Liver (tissue), 3 donors: ENCODE results near the gene KIF21B.

Source experiments
- ATF3 ChIP-seq: IDR thresholded peaks from 2 replicates; pipeline ENCODE4 v1.6.1; 2016; ENCODE audit warnings: antibody characterized with exemption
- EGR1 ChIP-seq, 2 donors: IDR thresholded peaks; 2 replicates each; pipeline ENCODE4 v1.6.1; 2016 to 2018; ENCODE audit warnings: antibody characterized with exemption in 2 of 2, low read depth in 2 of 2
- FOXA1 ChIP-seq: IDR thresholded peaks from 2 replicates; pipeline ENCODE4 v1.6.1; 2016; ENCODE audit warnings: antibody characterized with exemption
- HNF4A ChIP-seq, 2 donors: conservative IDR thresholded peaks; 2 replicates each; pipeline ENCODE4 v1.6.1; 2016; ENCODE audit warnings: antibody characterized with exemption in 2 of 2, mild to moderate bottlenecking in 2 of 2
- JUND ChIP-seq, 2 donors: IDR thresholded peaks; 2 replicates each; pipeline ENCODE4 v1.6.1; 2016; ENCODE audit warnings: antibody characterized with exemption in 2 of 2
- MAX ChIP-seq: IDR thresholded peaks from 2 replicates; pipeline ENCODE4 v1.6.1; 2016; ENCODE audit warnings: antibody characterized with exemption
- RAD21 ChIP-seq, 2 donors: IDR thresholded peaks; 2 replicates each; pipeline ENCODE4 v1.6.1; 2016; ENCODE audit warnings: antibody characterized with exemption in 2 of 2, mild to moderate bottlenecking in 2 of 2
- RXRA ChIP-seq, 2 donors: IDR thresholded peaks; 2 replicates each; pipeline ENCODE4 v1.6.1; 2017 to 2018; ENCODE audit warnings: antibody characterized with exemption in 2 of 2, mild to moderate bottlenecking in 1 of 2
- SP1 ChIP-seq: IDR thresholded peaks from 2 replicates; pipeline ENCODE4 v1.6.1; 2018; ENCODE audit warnings: antibody characterized with exemption, mild to moderate bottlenecking
- ZBTB33 ChIP-seq: IDR thresholded peaks from 2 replicates; pipeline ENCODE4 v1.6.1; 2016; ENCODE audit warnings: antibody characterized with exemption
- TF ChIP-seq, protein P1 (sequence below): fragments of 150-350 bp; IDR thresholded peaks from 2 replicates; pipeline ENCODE4 v1.5.1; 2017; ENCODE audit warnings: improper control_type of control experiment, low read depth, low read length; ENCODE audit not compliant: missing input control
- TF ChIP-seq, protein P2 (sequence below): IDR thresholded peaks from 2 replicates; pipeline ENCODE4 v1.6.1; 2016; ENCODE audit warnings: antibody characterized with exemption, mild to moderate bottlenecking
- donor health status: healthy.
- donor health status: healthy.

DNA sequence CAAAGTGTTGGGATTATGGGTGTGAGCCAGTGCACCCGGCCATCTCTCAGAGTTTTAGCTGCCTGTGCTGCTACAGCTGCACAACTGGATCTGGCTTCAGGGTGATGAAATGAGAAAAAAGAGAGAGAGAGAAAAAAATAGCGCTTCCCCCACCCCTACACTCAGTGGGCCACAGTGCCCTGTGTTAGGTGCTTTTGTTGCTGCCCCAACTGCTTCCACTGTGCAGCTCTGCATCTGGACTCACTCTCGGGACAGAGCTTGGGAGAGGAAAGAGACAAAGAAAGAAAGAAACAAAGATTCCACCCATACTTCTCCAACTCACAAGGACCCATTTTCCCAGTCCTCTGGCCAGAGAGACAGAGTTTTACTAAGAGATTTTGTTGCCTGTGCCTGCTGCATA lies 78.4 kb downstream of the KIF21B start:
- TF ChIP-seq, protein P1, sequence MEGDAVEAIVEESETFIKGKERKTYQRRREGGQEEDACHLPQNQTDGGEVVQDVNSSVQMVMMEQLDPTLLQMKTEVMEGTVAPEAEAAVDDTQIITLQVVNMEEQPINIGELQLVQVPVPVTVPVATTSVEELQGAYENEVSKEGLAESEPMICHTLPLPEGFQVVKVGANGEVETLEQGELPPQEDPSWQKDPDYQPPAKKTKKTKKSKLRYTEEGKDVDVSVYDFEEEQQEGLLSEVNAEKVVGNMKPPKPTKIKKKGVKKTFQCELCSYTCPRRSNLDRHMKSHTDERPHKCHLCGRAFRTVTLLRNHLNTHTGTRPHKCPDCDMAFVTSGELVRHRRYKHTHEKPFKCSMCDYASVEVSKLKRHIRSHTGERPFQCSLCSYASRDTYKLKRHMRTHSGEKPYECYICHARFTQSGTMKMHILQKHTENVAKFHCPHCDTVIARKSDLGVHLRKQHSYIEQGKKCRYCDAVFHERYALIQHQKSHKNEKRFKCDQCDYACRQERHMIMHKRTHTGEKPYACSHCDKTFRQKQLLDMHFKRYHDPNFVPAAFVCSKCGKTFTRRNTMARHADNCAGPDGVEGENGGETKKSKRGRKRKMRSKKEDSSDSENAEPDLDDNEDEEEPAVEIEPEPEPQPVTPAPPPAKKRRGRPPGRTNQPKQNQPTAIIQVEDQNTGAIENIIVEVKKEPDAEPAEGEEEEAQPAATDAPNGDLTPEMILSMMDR, result no peak
- TF ChIP-seq RAD21 (IDR thresholded peaks at IDR 0.05), result no peak
- TF ChIP-seq, protein P2, sequence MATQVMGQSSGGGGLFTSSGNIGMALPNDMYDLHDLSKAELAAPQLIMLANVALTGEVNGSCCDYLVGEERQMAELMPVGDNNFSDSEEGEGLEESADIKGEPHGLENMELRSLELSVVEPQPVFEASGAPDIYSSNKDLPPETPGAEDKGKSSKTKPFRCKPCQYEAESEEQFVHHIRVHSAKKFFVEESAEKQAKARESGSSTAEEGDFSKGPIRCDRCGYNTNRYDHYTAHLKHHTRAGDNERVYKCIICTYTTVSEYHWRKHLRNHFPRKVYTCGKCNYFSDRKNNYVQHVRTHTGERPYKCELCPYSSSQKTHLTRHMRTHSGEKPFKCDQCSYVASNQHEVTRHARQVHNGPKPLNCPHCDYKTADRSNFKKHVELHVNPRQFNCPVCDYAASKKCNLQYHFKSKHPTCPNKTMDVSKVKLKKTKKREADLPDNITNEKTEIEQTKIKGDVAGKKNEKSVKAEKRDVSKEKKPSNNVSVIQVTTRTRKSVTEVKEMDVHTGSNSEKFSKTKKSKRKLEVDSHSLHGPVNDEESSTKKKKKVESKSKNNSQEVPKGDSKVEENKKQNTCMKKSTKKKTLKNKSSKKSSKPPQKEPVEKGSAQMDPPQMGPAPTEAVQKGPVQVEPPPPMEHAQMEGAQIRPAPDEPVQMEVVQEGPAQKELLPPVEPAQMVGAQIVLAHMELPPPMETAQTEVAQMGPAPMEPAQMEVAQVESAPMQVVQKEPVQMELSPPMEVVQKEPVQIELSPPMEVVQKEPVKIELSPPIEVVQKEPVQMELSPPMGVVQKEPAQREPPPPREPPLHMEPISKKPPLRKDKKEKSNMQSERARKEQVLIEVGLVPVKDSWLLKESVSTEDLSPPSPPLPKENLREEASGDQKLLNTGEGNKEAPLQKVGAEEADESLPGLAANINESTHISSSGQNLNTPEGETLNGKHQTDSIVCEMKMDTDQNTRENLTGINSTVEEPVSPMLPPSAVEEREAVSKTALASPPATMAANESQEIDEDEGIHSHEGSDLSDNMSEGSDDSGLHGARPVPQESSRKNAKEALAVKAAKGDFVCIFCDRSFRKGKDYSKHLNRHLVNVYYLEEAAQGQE, result no peak
- no peak for TF ChIP-seq SP1
- TF ChIP-seq ATF3, result no peak
- no peak for TF ChIP-seq ZBTB33
- no peak for TF ChIP-seq JUND (IDR thresholded peaks at IDR 0.05)
- TF ChIP-seq MAX, result no peak
- no peak for TF ChIP-seq FOXA1
- no peak for TF ChIP-seq EGR1 (IDR thresholded peaks at IDR 0.05; ENCODE audit: low read depth in 2 of 2)
- no peak for TF ChIP-seq HNF4A (conservative IDR thresholded peaks at IDR 0.05)
- no peak for TF ChIP-seq RXRA (IDR thresholded peaks at IDR 0.05)
